KMS-11 (cell line): ENCODE measurements around the gene TRAF1.

Experiments
- H2AFZ ChIP-seq: fragments of 200-600 bp; sonication (generic); 2 replicates; pipeline ENCODE4 v1.6.1; 2016; ENCODE audit warnings: antibody characterized with exemption, mixed run types, low read depth
- H3K27ac ChIP-seq: fragments of 200-600 bp; sonication (generic); 2 replicates; pipeline ENCODE4 v1.6.1; 2016; ENCODE audit warnings: mild to moderate bottlenecking, mixed run types
- H3K27me3 ChIP-seq: fragments of 200-600 bp; sonication (generic); 2 replicates; pipeline ENCODE4 v1.6.1; 2017; ENCODE audit warnings: mild to moderate bottlenecking, low read depth, mixed run types, moderate library complexity; ENCODE audit not compliant: insufficient read depth
- H3K36me3 ChIP-seq: fragments of 200-600 bp; sonication (generic); 2 replicates; pipeline ENCODE4 v1.6.1; 2017; ENCODE audit warnings: mild to moderate bottlenecking, mixed run types; ENCODE audit not compliant: insufficient read depth
- H3K4me1 ChIP-seq: fragments of 200-600 bp; sonication (generic); 2 replicates; pipeline ENCODE4 v1.6.1; 2016; ENCODE audit warnings: mild to moderate bottlenecking, low read depth, mixed run types; ENCODE audit not compliant: poor library complexity, severe bottlenecking
- H3K4me2 ChIP-seq: fragments of 200-600 bp; sonication (generic); 2 replicates; pipeline ENCODE4 v1.7.0; 2016; ENCODE audit warnings: mild to moderate bottlenecking, mixed run types
- H3K4me3 ChIP-seq: fragments of 200-600 bp; sonication (generic); IDR thresholded peaks from 2 replicates; pipeline ENCODE4 v1.6.1; 2017; ENCODE audit warnings: low read depth, low read length, mixed read lengths; ENCODE audit not compliant: insufficient read depth
- H3K79me2 ChIP-seq: fragments of 200-600 bp; sonication (generic); 2 replicates; pipeline ENCODE4 v1.6.1; 2016; ENCODE audit warnings: low read depth, mixed run types; ENCODE audit not compliant: insufficient read depth
- H3K9ac ChIP-seq: fragments of 200-600 bp; sonication (generic); 2 replicates; pipeline ENCODE4 v1.6.1; 2016; ENCODE audit warnings: mild to moderate bottlenecking, mixed run types
- H4K20me1 ChIP-seq: fragments of 200-600 bp; sonication (generic); 2 replicates; pipeline ENCODE4 v1.6.1; 2016; ENCODE audit warnings: mild to moderate bottlenecking, mixed run types; ENCODE audit not compliant: insufficient read depth
- CTCF ChIP-seq: fragments of 200-600 bp; sonication (generic); conservative IDR thresholded peaks from 2 replicates; pipeline ENCODE4 v1.6.1; 2017; ENCODE audit warnings: low read depth, mild to moderate bottlenecking, antibody characterized with exemption, low read length, moderate library complexity, mixed read lengths

Gene TRAF1

DNA sequence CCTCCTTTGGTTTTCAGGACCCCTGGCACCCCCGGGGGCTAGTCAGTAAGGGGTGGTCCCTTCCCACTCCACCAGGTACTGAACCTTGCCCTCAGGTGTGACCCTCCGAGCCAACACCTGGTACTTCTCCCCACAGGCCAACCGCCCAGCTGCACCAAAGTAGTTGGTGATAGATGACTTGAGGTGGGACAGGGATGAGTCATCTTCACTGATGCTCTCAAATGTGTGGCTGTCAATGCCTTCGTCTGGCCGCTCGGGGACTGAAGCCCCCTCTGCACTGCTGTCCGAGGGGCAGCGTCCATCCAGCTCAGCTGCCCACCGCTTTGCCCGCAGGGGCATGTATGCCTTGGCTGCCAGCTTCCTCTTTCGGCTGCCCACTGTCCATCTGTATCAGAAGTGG is 68.7 kb downstream of the TRAF1 start:
- Histone ChIP-seq H3K4me3 (no peak overlapping the region), H3K9ac (no peak overlapping the region), H3K79me2 (no peaks in the 10 kb centered on the region), H3K4me1 (no peaks in the 10 kb centered on the region), H3K4me2 (no peak overlapping the region), H4K20me1 (no peaks in the 10 kb centered on the region), H3K27me3 (no peaks in the 10 kb centered on the region), H2AFZ (no peak overlapping the region), H3K27ac (no peak overlapping the region), H3K36me3 (no peaks in the 10 kb centered on the region)
- TF ChIP-seq CTCF = no peak

DNA sequence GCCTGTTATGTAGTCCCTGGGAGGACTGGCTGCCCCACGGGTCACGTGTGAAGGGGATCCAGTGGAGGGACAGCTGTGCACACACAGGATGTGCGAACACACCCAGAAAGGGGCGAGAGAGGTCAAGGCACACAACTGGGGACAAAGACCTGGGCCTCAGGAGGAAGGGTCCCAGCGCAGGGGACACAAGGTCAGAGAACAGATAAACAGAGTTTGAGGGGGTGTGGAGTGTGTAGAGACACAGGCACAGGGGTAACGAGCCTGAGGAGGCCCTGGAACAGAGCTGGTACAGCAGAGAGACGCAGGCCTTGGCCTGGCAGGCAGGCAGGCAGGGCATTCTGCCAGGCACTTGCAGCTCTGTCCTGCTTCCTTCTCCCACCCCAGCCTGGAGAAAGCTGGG is 69.1 kb downstream of the TRAF1 start:
- H3K27ac ChIP-seq = no peak overlapping the region

DNA sequence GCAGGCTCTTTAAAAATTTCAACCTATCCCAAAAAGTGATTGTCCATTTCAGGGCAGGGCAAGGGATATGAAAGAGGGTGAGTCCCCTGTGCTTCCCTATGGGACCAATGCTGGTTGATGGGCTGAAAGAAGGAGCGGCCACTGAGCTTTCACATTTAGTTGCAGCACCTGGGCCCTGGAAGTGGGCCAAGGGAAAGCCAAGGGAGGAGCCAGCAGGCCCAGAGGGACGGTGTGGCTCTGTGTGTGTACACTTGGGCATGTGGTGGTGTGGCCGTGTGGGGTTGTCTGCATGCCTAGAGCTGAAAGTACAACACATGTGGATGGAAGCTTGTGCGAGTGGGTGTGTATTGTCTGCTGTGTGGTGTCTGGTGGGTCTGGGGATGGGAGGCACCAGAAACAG is 69.9 kb downstream of the TRAF1 start:
- Histone ChIP-seq H2AFZ (no peak overlapping the region), H3K4me2 (no peak overlapping the region), H4K20me1 (no peaks in the 10 kb centered on the region), H3K27ac (no peak overlapping the region), H3K36me3 (no peaks in the 10 kb centered on the region), H3K4me1 (no peaks in the 10 kb centered on the region), H3K4me3 (no peak overlapping the region), H3K79me2 (no peaks in the 10 kb centered on the region), H3K9ac (no peak overlapping the region), H3K27me3 (no peaks in the 10 kb centered on the region)
- no peak for TF ChIP-seq CTCF

More for the DNA sequence above, 69.1 kb downstream of the TRAF1 start:
- no peak overlapping the region for H3K9ac ChIP-seq
- no peaks in the 10 kb centered on the region for H4K20me1 ChIP-seq
- H3K36me3 ChIP-seq = no peaks in the 10 kb centered on the region
- H3K27me3 ChIP-seq = no peaks in the 10 kb centered on the region
- H2AFZ ChIP-seq = no peak overlapping the region
- no peaks in the 10 kb centered on the region for H3K4me1 ChIP-seq
- no peaks in the 10 kb centered on the region for H3K79me2 ChIP-seq
- H3K4me2 ChIP-seq = no peak overlapping the region
- no peak for TF ChIP-seq CTCF
- no peak overlapping the region for H3K4me3 ChIP-seq

GRCh38 chr9:120855827-120856670 is 70.5 kb downstream of the TRAF1 start:
- no peaks in the 10 kb centered on the region for H3K79me2 ChIP-seq

More at GRCh38 chr9:120855827-120856670, 70.5 kb downstream of the TRAF1 start:
- Histone ChIP-seq H3K9ac (no peak overlapping the region), H3K4me1 (no peaks in the 10 kb centered on the region), H3K27me3 (no peaks in the 10 kb centered on the region), H3K4me2 (no peak overlapping the region), H2AFZ (no peak overlapping the region), H3K27ac (no peak overlapping the region), H3K4me3 (no peak overlapping the region), H3K36me3 (no peaks in the 10 kb centered on the region), H4K20me1 (no peaks in the 10 kb centered on the region)
- TF ChIP-seq CTCF = no peak
